Kidney capillary endothelial cell (primary cell): ENCODE data around the gene CFHR1.

ENCODE experiments used
- DNase-seq: peaks from one replicate; pipeline ENCODE4 v3.0.0-alpha.2; 2018; ENCODE audit warnings: low spot score

CFHR1 gene

GRCh38 chr1:196877964-196878363, 58.4 kb downstream of the CFHR1 start:
- no peak for DNase-seq
